HG02884 (cell line): ENCODE measurements around the gene CNTLN.
"Not testable (repeated sequence)": the region's sequence is repeated elsewhere in the genome, so short reads cannot be mapped to it uniquely, and the experiment has no call there.

Source experiments
- ATAC-seq: cut with Tn5 transposase; IDR thresholded peaks from one replicate; pipeline ENCODE4 v1.9.1; 2021; ENCODE audit warnings: mild to moderate bottlenecking, moderate library complexity; ENCODE audit not compliant: unreplicated experiment

The CNTLN gene

GRCh38 chr9:17134396-17135294, at the start of gene CNTLN:
Gene CNTLN, plus strand, starts transcription at chr9:17135040. Its CDS starts 26 bp downstream, at chr9:17135066.
- peak; percentile 68 for ATAC-seq

DNA sequence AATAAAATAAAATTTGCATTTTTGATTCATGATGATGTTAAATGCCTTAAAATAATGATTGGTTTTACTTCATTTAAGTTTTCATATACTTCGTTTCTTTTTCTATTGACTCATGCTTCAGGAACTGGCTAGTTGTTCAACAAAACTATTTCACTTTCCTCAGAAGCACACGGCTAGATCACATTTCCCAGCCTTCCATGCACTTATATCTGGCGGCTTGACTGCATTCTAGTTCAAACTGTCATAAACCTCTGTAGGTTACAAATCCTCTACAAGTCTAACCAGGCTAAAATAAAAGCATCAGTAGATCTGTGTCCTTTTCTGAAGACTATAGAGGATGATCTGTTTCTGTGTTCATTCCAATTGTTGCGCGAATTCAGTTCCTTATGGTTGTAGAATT, 46.3 kb upstream of the CNTLN start:
- no peak for ATAC-seq

- no peak for ATAC-seq
Observed at GRCh38 chr9:17090041-17090440, 44.8 kb upstream of the CNTLN start.

DNA sequence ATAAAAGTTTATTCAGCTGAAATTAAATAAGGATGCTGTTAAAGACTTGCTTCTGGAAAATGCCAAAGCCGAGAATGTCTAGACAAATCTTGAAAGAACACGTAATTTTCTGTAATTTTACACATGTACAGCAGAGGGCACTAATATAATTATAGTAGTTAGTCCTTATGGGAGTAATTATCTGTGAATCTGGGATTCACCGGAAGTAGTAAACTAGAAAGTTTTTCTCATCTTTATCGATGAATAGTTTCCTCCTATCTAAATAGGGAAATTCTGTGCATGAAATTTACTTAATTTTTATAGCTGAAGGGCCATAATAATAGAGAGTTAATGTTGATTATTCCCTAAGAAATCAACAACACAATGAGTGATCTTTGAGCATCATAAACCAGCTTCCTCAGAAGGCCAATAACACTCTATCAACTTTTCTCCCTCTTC, 18.4 kb upstream of the CNTLN start:
- no peak for ATAC-seq

- ATAC-seq, result no peak
Observed at GRCh38 chr9:17117372-17117771, 17.5 kb upstream of the CNTLN start.

DNA sequence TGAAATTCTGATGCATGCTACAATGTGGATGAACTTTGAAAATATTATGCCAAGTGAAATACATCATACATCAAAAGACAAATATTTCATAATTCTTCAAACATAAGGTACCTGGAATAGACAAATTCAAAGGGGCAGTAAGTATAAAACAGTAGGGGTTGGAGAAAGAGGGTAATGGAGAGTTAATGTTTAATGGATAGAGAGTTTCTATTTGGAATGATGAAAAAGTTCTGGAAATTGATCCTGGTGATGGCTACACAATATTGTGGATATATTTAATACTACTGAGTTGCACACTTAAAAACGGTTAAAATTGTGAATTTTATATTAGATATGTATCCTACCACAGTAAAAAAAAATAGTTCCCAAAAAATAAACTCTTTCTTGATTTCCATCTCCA, 14.6 kb upstream of the CNTLN start:
- ATAC-seq, result no peak

GRCh38 chr9:17121264-17121663, 13.6 kb upstream of the CNTLN start:
- ATAC-seq, result no peak

DNA sequence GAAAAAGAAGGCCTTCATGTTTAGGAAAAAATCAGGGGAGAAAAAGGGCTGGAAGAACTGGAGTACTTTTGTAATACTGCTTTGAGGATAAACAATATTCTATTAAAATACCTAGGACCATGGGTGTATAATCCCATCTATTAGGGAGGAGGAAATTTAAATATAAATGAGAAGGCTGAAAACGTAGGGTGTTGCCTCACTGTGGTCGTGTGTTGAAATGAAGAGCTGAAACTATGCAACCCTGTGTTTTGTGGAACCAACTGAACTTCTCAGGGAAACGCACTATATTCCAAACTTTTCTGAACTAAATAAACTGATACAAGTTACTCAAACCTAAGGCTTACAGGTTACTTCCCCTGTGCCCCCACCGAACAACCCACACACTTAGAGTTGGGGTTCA, 4.5 kb upstream of the CNTLN start:
- ATAC-seq, result no peak

DNA sequence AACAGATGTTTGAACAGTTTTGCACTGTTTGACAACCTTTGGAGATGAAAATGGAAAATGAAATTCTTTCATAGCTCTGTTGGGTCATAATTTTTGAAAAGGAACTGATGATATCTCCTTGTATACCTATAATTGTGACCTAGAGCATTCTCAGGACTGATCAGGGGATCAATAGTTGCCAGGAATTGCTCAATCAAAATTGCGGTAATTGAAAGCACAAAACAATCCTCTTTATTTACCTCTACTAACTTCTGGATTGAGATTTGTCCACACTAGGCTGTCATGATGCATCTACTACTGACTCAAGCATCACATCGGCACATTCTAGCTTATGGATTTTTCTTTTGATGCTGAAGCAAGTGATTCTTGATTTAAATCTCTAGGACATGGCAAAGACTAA, 4.1 kb upstream of the CNTLN start:
- ATAC-seq, result no peak

DNA sequence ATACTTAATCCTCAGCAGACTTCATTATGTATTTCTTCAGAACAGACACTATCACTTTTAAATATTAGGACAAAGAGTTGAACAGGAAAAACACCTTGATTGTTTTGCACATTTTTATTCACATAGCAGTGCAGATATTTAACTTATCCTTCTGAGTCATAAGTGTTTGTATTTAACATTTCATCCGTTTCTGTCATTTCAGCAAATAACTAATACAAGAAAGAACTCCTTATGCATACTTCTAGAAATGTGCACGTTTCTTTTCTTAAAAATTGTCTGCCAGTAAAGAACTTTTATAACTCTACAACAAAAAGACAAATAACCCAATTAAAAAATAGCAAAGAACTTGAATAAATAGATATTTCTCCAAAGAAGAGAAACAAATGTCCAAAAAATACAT, 3.3 kb upstream of the CNTLN start:
- ATAC-seq, result no peak

GRCh38 chr9:17135295-17136160, 688 bp downstream of the CNTLN start:
- ATAC-seq, result peak; percentile 54

GRCh38 chr9:17137566-17137965, 2.7 kb downstream of the CNTLN start:
- no peak for ATAC-seq

- ATAC-seq, result no peak
Observed at GRCh38 chr9:17138503-17138902, 3.7 kb downstream of the CNTLN start.

GRCh38 chr9:17140418-17140817, 5.6 kb downstream of the CNTLN start:
- no peak for ATAC-seq

DNA sequence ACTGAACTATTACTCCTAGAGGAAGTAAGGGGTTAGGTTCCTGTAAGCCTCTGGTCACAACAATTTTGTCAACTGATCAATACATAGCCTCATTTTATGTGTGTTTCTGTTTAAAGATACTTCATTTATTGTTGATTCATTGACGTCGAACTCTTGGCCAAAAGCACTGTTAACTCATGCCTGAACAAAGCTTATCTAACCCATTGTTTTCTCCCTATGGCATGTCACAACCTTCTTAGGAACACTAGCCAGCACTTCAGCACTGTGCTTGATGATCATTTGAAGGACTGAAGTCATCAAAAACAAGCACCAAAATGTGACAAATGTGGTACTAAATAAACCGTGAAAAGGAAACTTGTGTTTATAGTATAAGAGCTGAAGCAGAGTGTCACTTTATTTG, 13.5 kb downstream of the CNTLN start:
- no peak for ATAC-seq

DNA sequence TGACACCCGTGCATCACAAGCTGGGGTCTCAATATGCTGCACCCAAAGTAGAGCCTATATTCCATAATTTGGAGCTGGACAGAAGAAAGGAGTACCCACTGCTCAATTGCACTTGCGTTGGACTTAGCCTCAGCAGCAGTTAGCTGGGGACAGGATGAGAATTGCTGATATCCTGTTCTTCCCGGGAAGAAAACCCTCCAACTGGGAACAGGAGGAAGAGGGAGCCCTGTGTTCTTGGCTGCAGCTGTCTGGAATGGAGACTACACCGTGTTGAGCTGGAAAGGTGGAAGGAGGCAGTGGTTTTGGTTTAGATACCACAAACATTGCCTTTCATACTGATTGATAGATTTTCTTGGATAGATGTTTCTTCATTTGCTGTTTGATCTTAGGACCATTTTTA, 24.6 kb downstream of the CNTLN start:
- ATAC-seq, result no peak

GRCh38 chr9:17160327-17160726, 25.5 kb downstream of the CNTLN start:
- ATAC-seq, result no peak

GRCh38 chr9:17165764-17166163, 30.9 kb downstream of the CNTLN start:
- ATAC-seq, result no peak

- no peak for ATAC-seq
Observed at GRCh38 chr9:17166346-17166745, 31.5 kb downstream of the CNTLN start.

GRCh38 chr9:17171309-17172094, 36.7 kb downstream of the CNTLN start:
- no peak for ATAC-seq

- ATAC-seq, result not testable (repeated sequence)
Observed at GRCh38 chr9:17177496-17177895, 42.7 kb downstream of the CNTLN start.
